ENCODE results near the gene CCDC47. TPM values are rescaled to one million over a fixed set of nuclear protein-coding genes. Genes with fewer than 3 reads are reported as not detected.

Gene CCDC47
- total RNA-seq: 10 to 100 TPM; 91.6 to 93.5 TPM

DNA sequence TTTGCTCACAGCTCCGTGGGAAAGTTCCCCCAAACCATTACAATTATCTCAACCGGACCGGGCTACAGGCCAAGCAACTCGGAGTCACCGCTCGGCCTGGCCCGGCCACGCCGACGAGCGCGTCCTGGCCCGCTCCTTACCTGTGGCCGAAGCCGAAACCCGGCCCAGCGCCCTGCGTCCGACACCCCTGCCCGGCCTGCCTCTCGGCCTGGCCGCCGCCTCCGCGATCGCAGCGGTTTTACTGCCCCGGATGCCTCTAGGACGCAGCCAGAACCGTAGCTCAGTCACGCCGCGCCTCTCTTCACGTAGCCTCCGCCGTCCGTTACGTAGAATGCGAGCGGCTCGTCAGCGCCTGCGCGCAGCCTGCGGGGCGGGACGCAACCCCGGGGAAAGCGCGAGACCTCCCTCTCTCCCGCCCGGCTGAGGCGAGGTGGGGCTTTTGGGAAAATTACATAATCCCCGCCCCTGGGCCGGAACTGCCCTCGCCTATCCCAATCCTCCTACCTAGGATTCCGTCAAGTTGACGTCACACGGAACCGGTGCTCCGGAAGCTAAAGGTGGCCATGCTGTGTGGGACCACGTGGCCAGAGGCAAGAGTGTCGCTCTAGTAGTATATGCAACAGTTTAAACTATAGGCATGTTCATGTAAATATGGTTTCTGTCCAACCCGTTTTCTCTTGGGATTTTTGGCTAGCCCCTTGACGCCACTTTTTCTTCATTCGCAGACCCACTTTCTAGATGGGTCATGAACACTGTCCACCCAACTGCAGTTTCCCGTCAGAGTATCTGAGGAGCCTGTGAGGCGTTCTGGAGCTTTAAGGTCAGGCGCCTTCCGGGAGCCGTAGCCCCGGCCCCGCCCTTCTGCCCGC is at the start of gene CCDC47:
CCDC47 (minus strand) TSS at position 326 of the 869 bp plus-strand sequence. CDS start 7,422 bp downstream, outside the sequence.
- DNase-seq: peak; percentile 98
- H3K4me1 Mint-ChIP-seq: peaks cover 43% of the 10 kb centered on the region
- no peaks in the 10 kb centered on the region for H3K27me3 Mint-ChIP-seq
- H3K36me3 Mint-ChIP-seq: peaks cover 48% of the 10 kb centered on the region
- no peaks in the 10 kb centered on the region for H3K9me3 Mint-ChIP-seq
- H3K27ac Mint-ChIP-seq: peak within 1 kb of the TSS; percentile 99
- peak within 1 kb of the TSS; percentile 96 for H3K4me3 Mint-ChIP-seq

DNA sequence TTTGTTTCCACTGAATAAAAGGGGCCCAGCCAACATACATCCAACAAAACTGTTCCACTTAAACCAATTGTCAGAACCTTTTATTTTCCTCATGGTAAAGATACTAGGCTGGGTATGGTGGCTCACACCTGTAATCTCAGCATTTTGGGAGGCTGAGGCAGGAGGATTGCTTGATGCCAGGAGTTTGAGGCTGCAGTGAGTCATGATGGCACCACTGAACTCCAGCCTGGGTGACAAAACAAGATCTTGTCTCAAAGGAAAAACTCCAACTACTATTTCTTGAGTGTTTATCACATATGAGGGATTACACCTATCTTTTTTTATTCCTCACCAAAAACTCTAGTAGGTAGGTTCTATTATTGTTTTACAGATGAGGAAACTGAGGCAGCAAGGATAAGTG is 49.1 kb upstream of the CCDC47 start:
- H3K9me3 Mint-ChIP-seq: no peaks in the 10 kb centered on the region
- no peak for DNase-seq
- H3K27me3 Mint-ChIP-seq: no peaks in the 10 kb centered on the region
- peaks cover 66% of the 10 kb centered on the region for H3K36me3 Mint-ChIP-seq
- no peak overlapping the region for H3K4me3 Mint-ChIP-seq
- H3K27ac Mint-ChIP-seq: peak overlapping the region; percentile 30
- peaks cover 40% of the 10 kb centered on the region for H3K4me1 Mint-ChIP-seq

DNA sequence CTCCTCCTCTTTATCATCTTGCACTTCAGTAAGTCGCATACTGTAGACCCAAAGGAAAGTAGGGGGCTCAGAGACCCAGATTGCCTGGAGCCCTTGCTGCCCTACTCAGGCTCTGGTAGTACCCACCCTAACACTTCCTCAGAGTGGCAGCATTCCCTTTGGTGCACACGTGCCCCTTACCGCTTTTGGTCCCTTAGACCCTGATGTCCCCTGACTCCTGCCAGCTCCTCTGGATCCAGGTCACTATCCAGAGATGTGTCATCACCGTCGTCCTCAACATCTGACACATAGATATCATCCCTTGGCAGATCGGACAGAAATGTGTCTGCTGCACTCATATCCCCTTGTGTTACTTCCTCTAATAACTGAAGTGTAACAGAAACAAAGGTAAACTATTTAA is 48.4 kb upstream of the CCDC47 start:
- Mint-ChIP-seq H3K4me3 (peak overlapping the region; percentile 23), H3K36me3 (peaks cover 69% of the 10 kb centered on the region), H3K9me3 (no peaks in the 10 kb centered on the region), H3K27me3 (no peaks in the 10 kb centered on the region), H3K27ac (peak overlapping the region; percentile 69), H3K4me1 (peaks cover 40% of the 10 kb centered on the region)
- DNase-seq: no peak

- no peak overlapping the region for H3K4me3 Mint-ChIP-seq
- DNase-seq: no peak
- H3K36me3 Mint-ChIP-seq: peaks cover 65% of the 10 kb centered on the region
- no peaks in the 10 kb centered on the region for H3K9me3 Mint-ChIP-seq
- H3K4me1 Mint-ChIP-seq: peaks cover 38% of the 10 kb centered on the region
- H3K27ac Mint-ChIP-seq: peak overlapping the region; percentile 66
- H3K27me3 Mint-ChIP-seq: no peaks in the 10 kb centered on the region
Observed at GRCh38 chr17:63820963-63821561, 47.7 kb upstream of the CCDC47 start.

DNA sequence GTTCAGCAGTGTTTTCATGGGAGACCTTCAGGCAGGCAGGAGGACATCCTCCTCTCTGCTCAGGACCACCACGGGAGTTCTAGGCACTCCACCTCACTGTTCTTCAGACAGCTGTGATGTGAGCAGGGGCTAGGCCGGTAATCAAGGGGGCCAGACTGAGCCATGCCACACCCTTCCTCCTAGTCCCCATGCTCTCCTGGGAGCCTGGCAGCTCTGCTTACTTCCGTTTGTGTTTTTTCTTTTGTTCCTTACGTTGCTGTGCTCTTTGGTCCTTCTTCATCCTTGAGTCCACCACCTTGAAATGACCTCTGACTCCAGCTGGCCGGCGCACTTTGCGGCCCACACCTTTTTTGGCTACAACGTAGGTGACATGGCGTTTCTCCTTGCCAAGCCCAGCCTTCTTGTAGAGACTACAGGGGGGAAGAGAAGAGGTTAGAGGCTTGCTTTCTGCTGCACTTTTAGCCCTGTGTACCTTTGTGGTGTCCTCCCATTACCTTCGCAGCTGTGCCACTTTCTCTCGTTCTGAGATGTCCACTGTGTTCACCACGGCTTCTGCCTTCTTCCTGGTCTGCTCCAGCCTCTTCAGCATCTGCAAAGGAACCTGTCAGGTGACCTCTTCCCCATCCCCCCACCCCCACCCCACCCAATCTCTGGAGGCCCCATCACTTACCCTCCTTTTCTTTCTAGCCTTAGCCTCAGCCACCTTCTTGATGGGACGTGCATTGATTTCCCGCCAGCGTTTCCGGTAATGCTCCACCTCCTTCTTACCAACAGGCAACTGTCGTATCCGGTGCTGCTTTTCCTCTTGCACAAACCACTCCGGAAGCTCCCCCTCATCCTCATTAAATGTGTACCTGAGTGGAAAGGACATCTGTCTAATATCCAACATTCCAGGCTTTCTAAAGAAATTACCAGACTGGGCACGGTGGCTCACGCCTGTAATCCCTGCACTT is 46.5 kb upstream of the CCDC47 start:
- peaks cover 56% of the 10 kb centered on the region for H3K36me3 Mint-ChIP-seq
- no peaks in the 10 kb centered on the region for H3K9me3 Mint-ChIP-seq
- no peak for DNase-seq
- H3K27me3 Mint-ChIP-seq: no peaks in the 10 kb centered on the region
- peak overlapping the region; percentile 63 for H3K27ac Mint-ChIP-seq
- peaks cover 27% of the 10 kb centered on the region for H3K4me1 Mint-ChIP-seq
- no peak overlapping the region for H3K4me3 Mint-ChIP-seq

DNA sequence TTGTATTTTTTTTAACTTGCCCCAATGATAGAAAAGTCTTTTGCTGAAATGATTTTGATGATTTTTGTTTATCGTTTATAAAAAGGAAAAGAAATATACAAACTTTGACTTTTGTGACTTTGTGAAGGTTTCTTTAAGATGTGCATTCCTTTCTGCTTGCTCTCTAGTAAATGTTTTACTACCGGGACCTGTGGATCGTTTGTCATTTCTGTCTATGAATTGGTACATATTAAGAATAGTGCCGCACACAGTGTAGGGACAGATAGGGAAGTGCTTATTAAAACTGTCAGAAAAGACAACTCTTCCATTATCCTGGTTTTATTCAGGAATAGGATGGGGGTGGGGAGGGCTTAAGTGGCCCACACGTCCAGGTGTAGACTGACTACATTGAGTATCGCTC is 45.7 kb upstream of the CCDC47 start:
- DNase-seq: no peak
- Mint-ChIP-seq H3K9me3 (no peaks in the 10 kb centered on the region), H3K36me3 (peaks cover 50% of the 10 kb centered on the region), H3K4me3 (no peak overlapping the region), H3K27me3 (no peaks in the 10 kb centered on the region), H3K4me1 (peaks cover 21% of the 10 kb centered on the region), H3K27ac (peak overlapping the region; percentile 1)

GRCh38 chr17:63817736-63818385 is 44.5 kb upstream of the CCDC47 start:
- H3K27me3 Mint-ChIP-seq: no peaks in the 10 kb centered on the region
- DNase-seq: no peak
- H3K36me3 Mint-ChIP-seq: peaks cover 43% of the 10 kb centered on the region
- peak overlapping the region; percentile 2 for H3K4me3 Mint-ChIP-seq
- peaks cover 12% of the 10 kb centered on the region for H3K4me1 Mint-ChIP-seq
- no peaks in the 10 kb centered on the region for H3K9me3 Mint-ChIP-seq
- peak overlapping the region; percentile 25 for H3K27ac Mint-ChIP-seq

GRCh38 chr17:63816669-63817068 is 43.3 kb upstream of the CCDC47 start:
- Mint-ChIP-seq H3K27ac (no peak overlapping the region), H3K4me1 (peaks cover 3% of the 10 kb centered on the region), H3K4me3 (no peak overlapping the region), H3K9me3 (no peaks in the 10 kb centered on the region), H3K27me3 (no peaks in the 10 kb centered on the region), H3K36me3 (peaks cover 41% of the 10 kb centered on the region)
- DNase-seq: no peak

GRCh38 chr17:63816123-63816522 is 42.7 kb upstream of the CCDC47 start:
- H3K4me1 Mint-ChIP-seq: peaks cover 2% of the 10 kb centered on the region
- DNase-seq: no peak
- H3K9me3 Mint-ChIP-seq: no peaks in the 10 kb centered on the region
- no peak overlapping the region for H3K27ac Mint-ChIP-seq
- H3K36me3 Mint-ChIP-seq: peaks cover 42% of the 10 kb centered on the region
- no peaks in the 10 kb centered on the region for H3K27me3 Mint-ChIP-seq
- no peak overlapping the region for H3K4me3 Mint-ChIP-seq

GRCh38 chr17:63809970-63810369 is 36.6 kb upstream of the CCDC47 start:
- Mint-ChIP-seq H3K27ac (peak overlapping the region; percentile 55), H3K36me3 (peaks cover 30% of the 10 kb centered on the region), H3K27me3 (no peaks in the 10 kb centered on the region), H3K9me3 (no peaks in the 10 kb centered on the region), H3K4me3 (no peak overlapping the region), H3K4me1 (peaks cover 14% of the 10 kb centered on the region)
- no peak for DNase-seq

DNA sequence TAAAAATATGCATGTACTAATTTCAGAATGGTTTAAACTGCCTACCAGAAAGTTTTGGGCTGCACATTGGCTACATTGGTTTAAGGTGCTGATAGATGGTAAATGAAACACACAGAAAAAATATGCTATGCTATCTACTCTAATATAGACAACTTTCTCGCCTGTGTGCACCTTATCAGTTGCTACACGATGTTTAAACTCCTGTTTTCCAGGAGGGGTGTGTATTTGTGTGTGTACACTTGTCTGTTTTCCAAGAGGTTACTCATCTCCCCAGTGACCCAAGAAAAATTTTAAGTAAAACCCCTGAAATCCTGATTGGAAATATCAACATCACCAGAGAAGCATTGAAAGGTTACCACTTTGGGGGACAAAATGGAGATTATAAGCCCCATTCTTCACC is 32.2 kb upstream of the CCDC47 start:
- H3K9me3 Mint-ChIP-seq: no peaks in the 10 kb centered on the region
- no peaks in the 10 kb centered on the region for H3K27me3 Mint-ChIP-seq
- H3K36me3 Mint-ChIP-seq: peaks cover 28% of the 10 kb centered on the region
- peaks cover 14% of the 10 kb centered on the region for H3K4me1 Mint-ChIP-seq
- H3K27ac Mint-ChIP-seq: peak overlapping the region; percentile 1
- no peak overlapping the region for H3K4me3 Mint-ChIP-seq
- DNase-seq: no peak

- Mint-ChIP-seq H3K36me3 (peaks cover 30% of the 10 kb centered on the region), H3K9me3 (no peaks in the 10 kb centered on the region), H3K4me3 (no peak overlapping the region), H3K4me1 (peaks cover 11% of the 10 kb centered on the region), H3K27ac (peak overlapping the region; percentile 39), H3K27me3 (no peaks in the 10 kb centered on the region)
- no peak for DNase-seq
Observed at GRCh38 chr17:63804328-63804727, 30.9 kb upstream of the CCDC47 start.

DNA sequence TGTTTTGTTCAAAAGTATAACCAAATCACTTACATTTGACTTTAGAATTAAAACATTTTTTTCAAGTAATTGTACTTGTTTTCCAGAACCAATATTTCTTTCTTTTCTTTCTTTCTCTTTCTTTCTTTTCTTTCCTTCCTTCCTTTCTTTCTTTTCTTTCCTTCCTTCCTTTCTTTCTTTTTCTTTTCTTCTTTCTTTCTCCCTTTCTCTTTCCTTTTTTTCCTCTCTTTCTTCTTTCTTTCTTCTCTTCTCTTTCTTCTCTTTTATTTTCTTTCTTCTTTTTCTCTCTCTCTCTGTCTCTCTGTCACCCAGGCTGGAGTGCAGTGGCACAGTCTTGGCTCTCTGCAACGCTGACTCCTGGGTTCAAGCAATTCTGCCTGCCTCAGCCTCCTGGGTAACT is 27.4 kb upstream of the CCDC47 start:
- Mint-ChIP-seq H3K4me1 (peaks cover 2% of the 10 kb centered on the region), H3K27ac (no peak overlapping the region), H3K9me3 (no peaks in the 10 kb centered on the region), H3K36me3 (peaks cover 18% of the 10 kb centered on the region), H3K27me3 (no peaks in the 10 kb centered on the region), H3K4me3 (no peak overlapping the region)
- DNase-seq: no peak

GRCh38 chr17:63798572-63799106 is 25.2 kb upstream of the CCDC47 start:
- Mint-ChIP-seq H3K4me3 (no peak overlapping the region), H3K27me3 (no peaks in the 10 kb centered on the region), H3K4me1 (peaks cover 2% of the 10 kb centered on the region), H3K36me3 (peaks cover 21% of the 10 kb centered on the region), H3K9me3 (no peaks in the 10 kb centered on the region), H3K27ac (no peak overlapping the region)
- no peak for DNase-seq

All from activated naive CD8-positive, alpha-beta T cell treated with anti-CD3 and anti-CD28 coated beads for 36 hours (primary cell).